Endothelial cell of umbilical vein (primary cell): ENCODE results near the gene ZBTB7B.
"Not testable (repeated sequence)": the region's sequence is repeated elsewhere in the genome, so short reads cannot be mapped to it uniquely, and the experiment has no call there.

ENCODE experiments used
- EZH2 ChIP-seq: IDR thresholded peaks from 2 replicates; pipeline ENCODE4 v1.6.1; 2012; ENCODE audit warnings: borderline replicate concordance, low read depth, mild to moderate bottlenecking, moderate library complexity, low read length, inconsistent platforms; ENCODE audit not compliant: severe bottlenecking
- FOS ChIP-seq: IDR thresholded peaks from 2 replicates; pipeline ENCODE4 v1.6.1; 2011; ENCODE audit warnings: mild to moderate bottlenecking, low read length, moderate library complexity, borderline replicate concordance; ENCODE audit not compliant: insufficient read depth
- POLR2A ChIP-seq: IDR thresholded peaks from 2 replicates; pipeline ENCODE4 v1.6.1; 2012; ENCODE audit warnings: low read depth, mild to moderate bottlenecking, control low read depth, low read length
- POLR2AphosphoS5 ChIP-seq: IDR thresholded peaks from 2 replicates; pipeline ENCODE4 v1.6.1; 2012; ENCODE audit warnings: low read depth, mild to moderate bottlenecking, control low read depth, low read length, moderate library complexity; ENCODE audit not compliant: insufficient read depth
- TF ChIP-seq, protein P1 (sequence below), 2 donors: IDR thresholded peaks; 1 replicate in 1 of 2; 2 replicates in 1 of 2; pipeline ENCODE4 v1.5.1; 2011; ENCODE audit warnings: low read length in 2 of 2, mild to moderate bottlenecking in 2 of 2, moderate library complexity in 2 of 2, control low read depth in 1 of 2, inconsistent platforms in 1 of 2, low read depth in 1 of 2; ENCODE audit not compliant: insufficient read depth in 1 of 2; ENCODE audit errors: extremely low read depth in 1 of 2

DNA sequence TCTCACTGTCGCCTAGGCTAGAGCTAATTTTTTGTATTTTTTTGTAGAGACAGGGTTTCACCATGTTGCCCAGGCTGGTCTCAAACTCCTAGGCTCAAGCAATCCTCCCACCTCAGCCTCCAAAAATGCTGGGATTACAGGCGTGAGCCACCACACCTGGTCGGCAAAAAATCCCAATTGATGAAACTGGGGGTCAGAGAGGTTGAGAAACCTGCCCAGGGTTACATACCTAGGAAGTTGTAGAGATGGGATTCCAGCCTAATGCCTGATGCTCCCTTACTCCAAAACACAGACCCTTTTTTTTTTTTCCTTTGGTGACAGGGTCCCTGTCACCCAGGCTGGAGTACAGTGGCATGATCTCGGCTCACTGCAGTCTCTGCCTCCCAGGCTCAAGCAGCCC, 15.9 kb upstream of the ZBTB7B start:
- TF ChIP-seq, protein P1, sequence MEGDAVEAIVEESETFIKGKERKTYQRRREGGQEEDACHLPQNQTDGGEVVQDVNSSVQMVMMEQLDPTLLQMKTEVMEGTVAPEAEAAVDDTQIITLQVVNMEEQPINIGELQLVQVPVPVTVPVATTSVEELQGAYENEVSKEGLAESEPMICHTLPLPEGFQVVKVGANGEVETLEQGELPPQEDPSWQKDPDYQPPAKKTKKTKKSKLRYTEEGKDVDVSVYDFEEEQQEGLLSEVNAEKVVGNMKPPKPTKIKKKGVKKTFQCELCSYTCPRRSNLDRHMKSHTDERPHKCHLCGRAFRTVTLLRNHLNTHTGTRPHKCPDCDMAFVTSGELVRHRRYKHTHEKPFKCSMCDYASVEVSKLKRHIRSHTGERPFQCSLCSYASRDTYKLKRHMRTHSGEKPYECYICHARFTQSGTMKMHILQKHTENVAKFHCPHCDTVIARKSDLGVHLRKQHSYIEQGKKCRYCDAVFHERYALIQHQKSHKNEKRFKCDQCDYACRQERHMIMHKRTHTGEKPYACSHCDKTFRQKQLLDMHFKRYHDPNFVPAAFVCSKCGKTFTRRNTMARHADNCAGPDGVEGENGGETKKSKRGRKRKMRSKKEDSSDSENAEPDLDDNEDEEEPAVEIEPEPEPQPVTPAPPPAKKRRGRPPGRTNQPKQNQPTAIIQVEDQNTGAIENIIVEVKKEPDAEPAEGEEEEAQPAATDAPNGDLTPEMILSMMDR (IDR thresholded peaks at IDR 0.05; ENCODE audit: extremely low read depth in 1 of 2, insufficient read depth in 1 of 2, low read depth in 1 of 2, low read length in 2 of 2) = not testable (repeated sequence)
- not testable (repeated sequence) for TF ChIP-seq POLR2AphosphoS5, EZH2, FOS, POLR2A
